NT2/D1 (cell line): ENCODE data around the gene DOCK9.

Source experiments
- DNase-seq: peaks from one replicate; pipeline ENCODE4 v3.0.0-alpha.2; 2011; ENCODE audit warnings: low read depth, low spot score
- H3K27me3 ChIP-seq: 2 replicates; pipeline ENCODE4 v1.6.0; 2011; ENCODE audit warnings: mild to moderate bottlenecking; ENCODE audit not compliant: insufficient read length, insufficient read depth
- H3K36me3 ChIP-seq: 2 replicates; pipeline ENCODE4 v1.6.1; 2011; ENCODE audit warnings: mild to moderate bottlenecking, low read length, mixed read lengths; ENCODE audit not compliant: insufficient read depth, insufficient read length
- H3K4me1 ChIP-seq: 2 replicates; pipeline ENCODE4 v1.5.1; 2011; ENCODE audit not compliant: insufficient read depth, insufficient read length
- H3K4me3 ChIP-seq: 2 replicates; pipeline ENCODE4 v1.5.1; 2011; ENCODE audit warnings: low read depth; ENCODE audit not compliant: insufficient read length
- H3K9ac ChIP-seq: 2 replicates; pipeline ENCODE4 v1.6.0; 2011; ENCODE audit warnings: low read depth; ENCODE audit not compliant: insufficient read length
- H3K9me3 ChIP-seq: 2 replicates; pipeline ENCODE4 v1.5.1; 2011; ENCODE audit warnings: mild to moderate bottlenecking, low read length; ENCODE audit not compliant: insufficient read depth
- SUZ12 ChIP-seq: IDR thresholded peaks from 2 replicates; pipeline ENCODE4 v1.6.1; 2011; ENCODE audit not compliant: insufficient read length, insufficient read depth; ENCODE audit errors: extremely low read depth
- YY1 ChIP-seq: IDR thresholded peaks from 2 replicates; pipeline ENCODE4 v1.6.1; 2011; ENCODE audit not compliant: insufficient read length, insufficient read depth
- ZNF274 ChIP-seq: IDR thresholded peaks from 2 replicates; pipeline ENCODE4 v1.6.1; 2011; ENCODE audit warnings: mild to moderate bottlenecking, low read depth, low read length

DOCK9 gene

GRCh38 chr13:98988277-98988676, 10.4 kb upstream of the DOCK9 start:
- Histone ChIP-seq H3K4me3 (no peak overlapping the region), H3K9ac (no peak overlapping the region), H3K4me1 (peaks cover 2% of the 10 kb centered on the region), H3K36me3 (no peaks in the 10 kb centered on the region), H3K27me3 (no peaks in the 10 kb centered on the region), H3K9me3 (no peaks in the 10 kb centered on the region)
- TF ChIP-seq SUZ12 (no peak), YY1 (no peak), ZNF274 (no peak)
- DNase-seq, result no peak

GRCh38 chr13:98987275-98987674, 9.4 kb upstream of the DOCK9 start:
- Histone ChIP-seq H3K36me3 (no peaks in the 10 kb centered on the region), H3K4me1 (peaks cover 2% of the 10 kb centered on the region), H3K4me3 (no peak overlapping the region), H3K9ac (no peak overlapping the region), H3K27me3 (no peaks in the 10 kb centered on the region), H3K9me3 (no peaks in the 10 kb centered on the region)
- TF ChIP-seq ZNF274 (no peak), YY1 (no peak), SUZ12 (no peak)
- no peak for DNase-seq

GRCh38 chr13:98986226-98986846, 8.5 kb upstream of the DOCK9 start:
- Histone ChIP-seq H3K27me3 (no peaks in the 10 kb centered on the region), H3K9me3 (no peaks in the 10 kb centered on the region), H3K4me3 (no peak overlapping the region), H3K9ac (no peak overlapping the region), H3K4me1 (peaks cover 2% of the 10 kb centered on the region), H3K36me3 (no peaks in the 10 kb centered on the region)
- no peak for TF ChIP-seq ZNF274
- no peak for TF ChIP-seq YY1
- TF ChIP-seq SUZ12, result no peak
- no peak for DNase-seq

GRCh38 chr13:98985591-98985990, 7.7 kb upstream of the DOCK9 start:
- Histone ChIP-seq H3K4me1 (peaks cover 2% of the 10 kb centered on the region), H3K27me3 (no peaks in the 10 kb centered on the region), H3K36me3 (no peaks in the 10 kb centered on the region), H3K9me3 (no peaks in the 10 kb centered on the region), H3K9ac (no peak overlapping the region), H3K4me3 (no peak overlapping the region)
- no peak for DNase-seq
- no peak for TF ChIP-seq ZNF274
- TF ChIP-seq YY1, result no peak
- TF ChIP-seq SUZ12, result no peak

GRCh38 chr13:98984983-98985382, 7.1 kb upstream of the DOCK9 start:
- Histone ChIP-seq H3K36me3 (no peaks in the 10 kb centered on the region), H3K4me3 (no peak overlapping the region), H3K4me1 (peaks cover 2% of the 10 kb centered on the region), H3K9ac (no peak overlapping the region), H3K27me3 (no peaks in the 10 kb centered on the region), H3K9me3 (no peaks in the 10 kb centered on the region)
- no peak for TF ChIP-seq SUZ12
- no peak for TF ChIP-seq YY1
- TF ChIP-seq ZNF274, result no peak
- DNase-seq, result no peak

- Histone ChIP-seq H3K36me3 (no peaks in the 10 kb centered on the region), H3K4me1 (peaks cover 2% of the 10 kb centered on the region), H3K27me3 (no peaks in the 10 kb centered on the region), H3K4me3 (no peak overlapping the region), H3K9ac (no peak overlapping the region), H3K9me3 (no peaks in the 10 kb centered on the region)
- TF ChIP-seq YY1, result no peak
- TF ChIP-seq ZNF274, result no peak
- no peak for TF ChIP-seq SUZ12
- DNase-seq, result no peak
These were observed 6.3 kb upstream of the DOCK9 start for GRCh38 chr13:98984118-98984517.

- no peak overlapping the region for H3K4me3 ChIP-seq
- no peaks in the 10 kb centered on the region for H3K27me3 ChIP-seq
- peaks cover 2% of the 10 kb centered on the region for H3K4me1 ChIP-seq
- TF ChIP-seq ZNF274 (no peak), SUZ12 (no peak), YY1 (no peak)
- H3K36me3 ChIP-seq, result no peaks in the 10 kb centered on the region
- no peak for DNase-seq
- H3K9me3 ChIP-seq, result no peaks in the 10 kb centered on the region
- no peak overlapping the region for H3K9ac ChIP-seq
These were observed 5.3 kb upstream of the DOCK9 start for GRCh38 chr13:98983182-98983581.
